GM18520 (cell line): ENCODE data around the gene ADGRD1.

ENCODE experiments used
- ATAC-seq: cut with Tn5 transposase; IDR thresholded peaks from one replicate; pipeline ENCODE4 v1.9.1; 2021; ENCODE audit not compliant: unreplicated experiment

Gene ADGRD1

GRCh38 chr12:131132118-131132892 lies 178.6 kb downstream of the ADGRD1 start:
- no peak for ATAC-seq

GRCh38 chr12:131133015-131133905 lies 179.6 kb downstream of the ADGRD1 start:
- ATAC-seq: no peak

- no peak for ATAC-seq
Observed at GRCh38 chr12:131133994-131134393, 180.3 kb downstream of the ADGRD1 start.

GRCh38 chr12:131134523-131135310 lies 181.0 kb downstream of the ADGRD1 start:
- no peak for ATAC-seq

- no peak for ATAC-seq
Observed at GRCh38 chr12:131135311-131135785, 181.6 kb downstream of the ADGRD1 start.

- ATAC-seq: no peak
Observed at GRCh38 chr12:131135786-131136538, 182.3 kb downstream of the ADGRD1 start.

GRCh38 chr12:131136539-131136872 lies 182.8 kb downstream of the ADGRD1 start:
- no peak for ATAC-seq

GRCh38 chr12:131137009-131137835 lies 183.5 kb downstream of the ADGRD1 start:
- no peak for ATAC-seq

- ATAC-seq: no peak
Observed at GRCh38 chr12:131137836-131138637, 184.3 kb downstream of the ADGRD1 start.

- no peak for ATAC-seq
Observed at GRCh38 chr12:131138638-131139362, 185.1 kb downstream of the ADGRD1 start.

GRCh38 chr12:131139363-131140068 lies 185.8 kb downstream of the ADGRD1 start:
- no peak for ATAC-seq

GRCh38 chr12:131140069-131140435 lies 186.3 kb downstream of the ADGRD1 start:
- ATAC-seq: no peak

GRCh38 chr12:131140697-131141096 lies 187.0 kb downstream of the ADGRD1 start:
- no peak for ATAC-seq

GRCh38 chr12:131141514-131141913 lies 187.8 kb downstream of the ADGRD1 start:
- ATAC-seq: no peak

- no peak for ATAC-seq
Observed at GRCh38 chr12:131142891-131143657, 189.4 kb downstream of the ADGRD1 start.

- ATAC-seq: no peak
Observed at GRCh38 chr12:131146173-131146675, 192.5 kb downstream of the ADGRD1 start.

- ATAC-seq: no peak
Observed at GRCh38 chr12:131147293-131147692, 193.6 kb downstream of the ADGRD1 start.
